BLaER1 (cell line): Measurements from ENCODE around the gene CACNA2D3.

Experiments used
- H3K27ac ChIP-seq: shearing (Covaris generic); formaldehyde crosslinking; 2 replicates; pipeline ENCODE4 v1.8.1; 2022
- H3K27me3 ChIP-seq: shearing (Covaris generic); formaldehyde crosslinking; 2 replicates; pipeline ENCODE4 v1.8.1; 2022
- H3K36me3 ChIP-seq: shearing (Covaris generic); formaldehyde crosslinking; 2 replicates; pipeline ENCODE4 v1.8.1; 2022
- H3K4me1 ChIP-seq: shearing (Covaris generic); formaldehyde crosslinking; 2 replicates; pipeline ENCODE4 v1.8.1; 2022
- H3K4me2 ChIP-seq: shearing (Covaris generic); formaldehyde crosslinking; 2 replicates; pipeline ENCODE4 v1.8.1; 2022
- H3K4me3 ChIP-seq: shearing (Covaris generic); formaldehyde crosslinking; 2 replicates; pipeline ENCODE4 v1.8.1; 2022
- H3K9ac ChIP-seq: shearing (Covaris generic); formaldehyde crosslinking; 2 replicates; pipeline ENCODE4 v1.8.1; 2022
- H3K9me3 ChIP-seq: shearing (Covaris generic); formaldehyde crosslinking; 2 replicates; pipeline ENCODE4 v1.8.1; 2022
- H4K20me1 ChIP-seq: shearing (Covaris generic); formaldehyde crosslinking; 2 replicates; pipeline ENCODE4 v1.8.1; 2022
- Cebpa-rat ChIP-seq: shearing (Covaris generic); IDR thresholded peaks from 2 replicates; pipeline ENCODE4 v1.8.1; 2022

CACNA2D3 gene

GRCh38 chr3:54745843-54746242 is 623.5 kb downstream of the CACNA2D3 start:
- no peaks in the 10 kb centered on the region for H3K9me3 ChIP-seq
- no peaks in the 10 kb centered on the region for H3K27me3 ChIP-seq
- no peaks in the 10 kb centered on the region for H3K36me3 ChIP-seq
- no peak overlapping the region for H3K4me2 ChIP-seq
- H3K4me1 ChIP-seq = no peaks in the 10 kb centered on the region
- no peak overlapping the region for H3K9ac ChIP-seq
- H3K27ac ChIP-seq = no peak overlapping the region
- H3K4me3 ChIP-seq = no peak overlapping the region
- H4K20me1 ChIP-seq = no peaks in the 10 kb centered on the region
- TF ChIP-seq Cebpa-rat = no peak

GRCh38 chr3:54746722-54747121 is 624.4 kb downstream of the CACNA2D3 start:
- no peak overlapping the region for H3K4me3 ChIP-seq
- no peak for TF ChIP-seq Cebpa-rat
- no peak overlapping the region for H3K27ac ChIP-seq

GRCh38 chr3:54755756-54756155 is 633.4 kb downstream of the CACNA2D3 start:
- TF ChIP-seq Cebpa-rat = no peak
- Histone ChIP-seq H3K4me3 (no peak overlapping the region), H3K9ac (no peak overlapping the region), H3K4me2 (no peak overlapping the region), H3K9me3 (no peaks in the 10 kb centered on the region), H3K27ac (no peak overlapping the region), H3K27me3 (no peaks in the 10 kb centered on the region), H3K36me3 (no peaks in the 10 kb centered on the region), H4K20me1 (no peaks in the 10 kb centered on the region), H3K4me1 (no peaks in the 10 kb centered on the region)

More at GRCh38 chr3:54746722-54747121, 624.4 kb downstream of the CACNA2D3 start:
- Histone ChIP-seq H3K4me2 (no peak overlapping the region), H3K9ac (no peak overlapping the region), H3K9me3 (no peaks in the 10 kb centered on the region), H3K27me3 (no peaks in the 10 kb centered on the region), H3K36me3 (no peaks in the 10 kb centered on the region), H4K20me1 (no peaks in the 10 kb centered on the region), H3K4me1 (no peaks in the 10 kb centered on the region)

- no peak overlapping the region for H3K9ac ChIP-seq
- H3K27ac ChIP-seq = no peak overlapping the region
Observed at GRCh38 chr3:54756330-54756731, 634.0 kb downstream of the CACNA2D3 start.

GRCh38 chr3:54758461-54758860 is 636.1 kb downstream of the CACNA2D3 start:
- H3K4me1 ChIP-seq = no peaks in the 10 kb centered on the region
- no peak for TF ChIP-seq Cebpa-rat
- H3K27me3 ChIP-seq = no peaks in the 10 kb centered on the region
- no peaks in the 10 kb centered on the region for H3K9me3 ChIP-seq
- no peak overlapping the region for H3K9ac ChIP-seq
- no peak overlapping the region for H3K4me2 ChIP-seq
- H4K20me1 ChIP-seq = no peaks in the 10 kb centered on the region
- no peak overlapping the region for H3K4me3 ChIP-seq
- no peaks in the 10 kb centered on the region for H3K36me3 ChIP-seq
- H3K27ac ChIP-seq = no peak overlapping the region

More at GRCh38 chr3:54756330-54756731, 634.0 kb downstream of the CACNA2D3 start:
- TF ChIP-seq Cebpa-rat = no peak
- H4K20me1 ChIP-seq = no peaks in the 10 kb centered on the region
- H3K27me3 ChIP-seq = no peaks in the 10 kb centered on the region
- no peaks in the 10 kb centered on the region for H3K36me3 ChIP-seq
- no peak overlapping the region for H3K4me2 ChIP-seq
- no peaks in the 10 kb centered on the region for H3K9me3 ChIP-seq
- no peak overlapping the region for H3K4me3 ChIP-seq
- H3K4me1 ChIP-seq = no peaks in the 10 kb centered on the region

- no peak for TF ChIP-seq Cebpa-rat
- Histone ChIP-seq H3K9ac (no peak overlapping the region), H3K27ac (no peak overlapping the region), H3K4me1 (no peaks in the 10 kb centered on the region), H3K36me3 (no peaks in the 10 kb centered on the region), H3K27me3 (no peaks in the 10 kb centered on the region), H3K4me2 (no peak overlapping the region), H3K4me3 (no peak overlapping the region), H3K9me3 (no peaks in the 10 kb centered on the region), H4K20me1 (no peaks in the 10 kb centered on the region)
Observed at GRCh38 chr3:54759166-54759565, 636.8 kb downstream of the CACNA2D3 start.

GRCh38 chr3:54760201-54760600 is 637.8 kb downstream of the CACNA2D3 start:
- no peaks in the 10 kb centered on the region for H3K4me1 ChIP-seq
- H3K27me3 ChIP-seq = no peaks in the 10 kb centered on the region
- no peak overlapping the region for H3K4me3 ChIP-seq
- no peaks in the 10 kb centered on the region for H4K20me1 ChIP-seq
- no peak overlapping the region for H3K9ac ChIP-seq
- H3K9me3 ChIP-seq = no peaks in the 10 kb centered on the region
- TF ChIP-seq Cebpa-rat = no peak
- no peaks in the 10 kb centered on the region for H3K36me3 ChIP-seq
- no peak overlapping the region for H3K27ac ChIP-seq
- no peak overlapping the region for H3K4me2 ChIP-seq

GRCh38 chr3:54761637-54762036 is 639.3 kb downstream of the CACNA2D3 start:
- no peaks in the 10 kb centered on the region for H3K4me1 ChIP-seq
- H3K4me2 ChIP-seq = no peak overlapping the region
- no peaks in the 10 kb centered on the region for H4K20me1 ChIP-seq
- H3K9ac ChIP-seq = no peak overlapping the region
- no peak for TF ChIP-seq Cebpa-rat
- H3K36me3 ChIP-seq = no peaks in the 10 kb centered on the region
- H3K27me3 ChIP-seq = no peaks in the 10 kb centered on the region
- H3K4me3 ChIP-seq = no peak overlapping the region
- H3K27ac ChIP-seq = no peak overlapping the region
- H3K9me3 ChIP-seq = no peaks in the 10 kb centered on the region

- no peaks in the 10 kb centered on the region for H3K4me1 ChIP-seq
- H4K20me1 ChIP-seq = no peaks in the 10 kb centered on the region
- H3K36me3 ChIP-seq = no peaks in the 10 kb centered on the region
- no peak overlapping the region for H3K4me3 ChIP-seq
- H3K9ac ChIP-seq = no peak overlapping the region
- no peak for TF ChIP-seq Cebpa-rat
- no peak overlapping the region for H3K4me2 ChIP-seq
- no peak overlapping the region for H3K27ac ChIP-seq
- H3K9me3 ChIP-seq = no peaks in the 10 kb centered on the region
- H3K27me3 ChIP-seq = no peaks in the 10 kb centered on the region
Observed at GRCh38 chr3:54764911-54765310, 642.6 kb downstream of the CACNA2D3 start.

- H3K9ac ChIP-seq = no peak overlapping the region
- H4K20me1 ChIP-seq = no peaks in the 10 kb centered on the region
- H3K4me3 ChIP-seq = no peak overlapping the region
- H3K4me1 ChIP-seq = no peaks in the 10 kb centered on the region
- no peak overlapping the region for H3K4me2 ChIP-seq
- no peaks in the 10 kb centered on the region for H3K36me3 ChIP-seq
- H3K27me3 ChIP-seq = no peaks in the 10 kb centered on the region
- no peak overlapping the region for H3K27ac ChIP-seq
- no peak for TF ChIP-seq Cebpa-rat
- H3K9me3 ChIP-seq = no peaks in the 10 kb centered on the region
Observed at GRCh38 chr3:54771050-54771449, 648.7 kb downstream of the CACNA2D3 start.

- no peaks in the 10 kb centered on the region for H4K20me1 ChIP-seq
- H3K9ac ChIP-seq = no peak overlapping the region
- no peaks in the 10 kb centered on the region for H3K27me3 ChIP-seq
- no peaks in the 10 kb centered on the region for H3K4me1 ChIP-seq
- no peak overlapping the region for H3K4me3 ChIP-seq
- no peak for TF ChIP-seq Cebpa-rat
- H3K9me3 ChIP-seq = no peaks in the 10 kb centered on the region
- no peaks in the 10 kb centered on the region for H3K36me3 ChIP-seq
- no peak overlapping the region for H3K4me2 ChIP-seq
- no peak overlapping the region for H3K27ac ChIP-seq
Observed at GRCh38 chr3:54772051-54772450, 649.7 kb downstream of the CACNA2D3 start.
